Measurements from ENCODE around the gene UBE2H.
A peak's percentile ranks its signal among the peaks of the same experiment; 100 is the strongest.

Gene UBE2H

GRCh38 chr7:129882531-129882930 is 70.2 kb downstream of the UBE2H start:
- no peak for TF ChIP-seq POLR2A (IDR thresholded peaks at IDR 0.05; ENCODE audit: extremely low read depth, insufficient read length)
- TF ChIP-seq MYC (IDR thresholded peaks at IDR 0.05; ENCODE audit: low read depth, low read length) = no peak
- TF ChIP-seq, protein P1, sequence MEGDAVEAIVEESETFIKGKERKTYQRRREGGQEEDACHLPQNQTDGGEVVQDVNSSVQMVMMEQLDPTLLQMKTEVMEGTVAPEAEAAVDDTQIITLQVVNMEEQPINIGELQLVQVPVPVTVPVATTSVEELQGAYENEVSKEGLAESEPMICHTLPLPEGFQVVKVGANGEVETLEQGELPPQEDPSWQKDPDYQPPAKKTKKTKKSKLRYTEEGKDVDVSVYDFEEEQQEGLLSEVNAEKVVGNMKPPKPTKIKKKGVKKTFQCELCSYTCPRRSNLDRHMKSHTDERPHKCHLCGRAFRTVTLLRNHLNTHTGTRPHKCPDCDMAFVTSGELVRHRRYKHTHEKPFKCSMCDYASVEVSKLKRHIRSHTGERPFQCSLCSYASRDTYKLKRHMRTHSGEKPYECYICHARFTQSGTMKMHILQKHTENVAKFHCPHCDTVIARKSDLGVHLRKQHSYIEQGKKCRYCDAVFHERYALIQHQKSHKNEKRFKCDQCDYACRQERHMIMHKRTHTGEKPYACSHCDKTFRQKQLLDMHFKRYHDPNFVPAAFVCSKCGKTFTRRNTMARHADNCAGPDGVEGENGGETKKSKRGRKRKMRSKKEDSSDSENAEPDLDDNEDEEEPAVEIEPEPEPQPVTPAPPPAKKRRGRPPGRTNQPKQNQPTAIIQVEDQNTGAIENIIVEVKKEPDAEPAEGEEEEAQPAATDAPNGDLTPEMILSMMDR (IDR thresholded peaks at IDR 0.05; ENCODE audit: low read depth, low read length) = no peak
- TF ChIP-seq, protein P2, sequence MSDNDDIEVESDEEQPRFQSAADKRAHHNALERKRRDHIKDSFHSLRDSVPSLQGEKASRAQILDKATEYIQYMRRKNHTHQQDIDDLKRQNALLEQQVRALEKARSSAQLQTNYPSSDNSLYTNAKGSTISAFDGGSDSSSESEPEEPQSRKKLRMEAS (IDR thresholded peaks at IDR 0.05; ENCODE audit: low read depth, low read length) = no peak
- H3K4me3 ChIP-seq (ENCODE audit: low read depth, low read length) = no peak overlapping the region
- no peak for DNase-seq (ENCODE audit: low read depth)

GRCh38 chr7:129877146-129877792 is 75.5 kb downstream of the UBE2H start:
- DNase-seq (ENCODE audit: low read depth) = peak; percentile 38
- TF ChIP-seq, protein P1 (IDR thresholded peaks at IDR 0.05; ENCODE audit: low read depth, low read length) = no peak
- TF ChIP-seq MYC (IDR thresholded peaks at IDR 0.05; ENCODE audit: low read depth, low read length) (no peak), POLR2A (IDR thresholded peaks at IDR 0.05; ENCODE audit: extremely low read depth, insufficient read length) (no peak)
- TF ChIP-seq, protein P2 (IDR thresholded peaks at IDR 0.05; ENCODE audit: low read depth, low read length) = no peak
- no peak overlapping the region for H3K4me3 ChIP-seq (ENCODE audit: low read depth, low read length)

GRCh38 chr7:129875745-129876411 is 76.9 kb downstream of the UBE2H start:
- no peak for DNase-seq (ENCODE audit: low read depth)
- H3K4me3 ChIP-seq (ENCODE audit: low read depth, low read length) = no peak overlapping the region
- no peak for TF ChIP-seq POLR2A (IDR thresholded peaks at IDR 0.05; ENCODE audit: extremely low read depth, insufficient read length)
- no peak for TF ChIP-seq MYC (IDR thresholded peaks at IDR 0.05; ENCODE audit: low read depth, low read length)
- TF ChIP-seq, protein P2 (IDR thresholded peaks at IDR 0.05; ENCODE audit: low read depth, low read length) = no peak
- TF ChIP-seq, protein P1 (IDR thresholded peaks at IDR 0.05; ENCODE audit: low read depth, low read length) = no peak

DNA sequence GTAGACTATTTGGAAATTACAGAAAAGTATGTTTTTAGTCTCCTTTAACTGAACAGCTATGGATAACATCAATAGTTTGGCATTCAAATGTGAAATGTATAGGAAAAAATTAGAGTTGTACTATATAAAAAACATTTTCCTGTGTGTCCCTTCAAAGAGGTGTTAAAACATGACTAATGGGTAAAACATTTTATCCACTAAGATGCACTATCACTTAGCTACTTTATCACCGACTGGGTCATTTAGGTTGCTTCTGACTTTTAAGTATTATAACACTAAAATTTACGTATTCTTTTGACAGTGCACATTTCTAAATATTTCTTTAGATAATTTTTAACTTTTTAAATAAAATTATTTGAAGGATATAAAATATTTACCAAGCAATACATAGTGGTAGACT is 77.6 kb downstream of the UBE2H start:
- TF ChIP-seq, protein P1 (IDR thresholded peaks at IDR 0.05; ENCODE audit: low read depth, low read length) = no peak
- TF ChIP-seq MYC (IDR thresholded peaks at IDR 0.05; ENCODE audit: low read depth, low read length) = no peak
- no peak for TF ChIP-seq POLR2A (IDR thresholded peaks at IDR 0.05; ENCODE audit: extremely low read depth, insufficient read length)
- TF ChIP-seq, protein P2 (IDR thresholded peaks at IDR 0.05; ENCODE audit: low read depth, low read length) = no peak
- DNase-seq (ENCODE audit: low read depth) = no peak
- no peak overlapping the region for H3K4me3 ChIP-seq (ENCODE audit: low read depth, low read length)

GRCh38 chr7:129874722-129875121 is 78.0 kb downstream of the UBE2H start:
- DNase-seq (ENCODE audit: low read depth) = no peak
- TF ChIP-seq POLR2A (IDR thresholded peaks at IDR 0.05; ENCODE audit: extremely low read depth, insufficient read length) = no peak
- TF ChIP-seq, protein P1 (IDR thresholded peaks at IDR 0.05; ENCODE audit: low read depth, low read length) = no peak
- no peak for TF ChIP-seq MYC (IDR thresholded peaks at IDR 0.05; ENCODE audit: low read depth, low read length)
- TF ChIP-seq, protein P2 (IDR thresholded peaks at IDR 0.05; ENCODE audit: low read depth, low read length) = no peak
- H3K4me3 ChIP-seq (ENCODE audit: low read depth, low read length) = no peak overlapping the region

Data from NB4 (cell line).